Inferior parietal cortex (tissue), 1 donor: ENCODE results near the gene ZBTB7C.
"Not testable (repeated sequence)": the region's sequence is repeated elsewhere in the genome, so short reads cannot be mapped to it uniquely, and the experiment has no call there.

ENCODE experiments used
- DNase-seq: peaks from one replicate; pipeline ENCODE4 v3.0.0-alpha.2; 2016; ENCODE audit errors: extremely low spot score

ZBTB7C gene

DNA sequence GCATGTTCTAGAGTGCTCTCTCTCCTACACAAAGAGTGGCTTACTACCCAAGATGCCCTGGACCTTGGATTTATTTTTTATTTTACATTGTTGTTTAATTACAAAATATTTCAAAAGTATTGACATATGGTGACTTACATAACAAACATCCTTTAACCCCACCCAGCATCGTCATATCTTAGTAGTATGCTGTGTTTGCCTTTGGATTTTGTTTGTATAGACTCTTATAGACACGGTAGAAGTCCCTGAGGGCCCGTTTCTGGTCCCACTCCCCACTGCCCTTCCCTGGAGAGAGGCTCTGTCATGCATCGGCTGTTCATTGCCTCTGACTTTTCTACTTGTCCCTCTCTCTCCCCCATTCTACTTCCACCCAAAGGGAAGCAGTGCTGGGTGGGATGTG, 112.0 kb downstream of the ZBTB7C start:
- DNase-seq, result no peak

DNA sequence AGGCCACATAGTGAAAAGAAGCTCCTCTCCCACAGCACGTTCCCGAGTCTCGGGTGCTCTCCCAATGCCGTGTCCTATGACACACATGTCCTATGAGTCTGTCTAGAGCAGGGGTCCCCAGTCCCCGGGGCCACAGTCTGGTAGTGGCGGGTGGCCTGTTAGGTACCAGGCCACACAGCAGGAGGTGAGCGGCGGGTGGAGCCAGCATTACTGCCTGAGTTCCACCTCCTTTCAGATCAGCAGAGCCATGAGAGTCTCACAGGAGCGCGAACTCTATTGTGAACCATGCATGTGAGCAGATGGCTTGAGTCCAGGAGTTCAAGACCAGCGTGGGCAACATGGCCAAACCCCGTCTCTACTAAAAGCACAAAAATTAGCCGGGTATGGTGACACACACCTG, 112.6 kb downstream of the ZBTB7C start:
- DNase-seq, result no peak

- no peak for DNase-seq
These were observed 113.4 kb downstream of the ZBTB7C start for GRCh38 chr18:48295586-48296311.

GRCh38 chr18:48294899-48295585, 114.1 kb downstream of the ZBTB7C start:
- no peak for DNase-seq

- no peak for DNase-seq
These were observed 115.0 kb downstream of the ZBTB7C start for GRCh38 chr18:48293954-48294898.

GRCh38 chr18:48292782-48293424, 116.3 kb downstream of the ZBTB7C start:
- no peak for DNase-seq

DNA sequence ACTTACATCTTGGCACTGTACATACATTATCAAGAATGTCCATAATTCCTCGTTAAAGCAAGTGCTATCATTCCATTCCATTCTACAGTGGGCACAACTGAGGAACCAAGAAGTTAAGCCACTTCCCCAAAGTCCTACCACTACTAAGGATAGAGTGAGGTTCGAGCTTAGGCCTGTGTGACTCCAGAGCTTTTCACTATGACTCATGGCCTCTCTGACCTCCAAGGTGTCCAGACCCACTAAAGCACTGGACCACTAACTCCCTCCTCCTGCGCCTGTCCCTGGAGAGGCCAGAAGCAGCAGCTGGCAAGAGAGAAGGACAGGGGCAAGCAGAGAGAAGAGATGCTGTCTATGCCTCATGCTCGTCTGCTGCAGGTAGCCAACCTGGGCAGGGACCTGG, 117.0 kb downstream of the ZBTB7C start:
- DNase-seq, result no peak

DNA sequence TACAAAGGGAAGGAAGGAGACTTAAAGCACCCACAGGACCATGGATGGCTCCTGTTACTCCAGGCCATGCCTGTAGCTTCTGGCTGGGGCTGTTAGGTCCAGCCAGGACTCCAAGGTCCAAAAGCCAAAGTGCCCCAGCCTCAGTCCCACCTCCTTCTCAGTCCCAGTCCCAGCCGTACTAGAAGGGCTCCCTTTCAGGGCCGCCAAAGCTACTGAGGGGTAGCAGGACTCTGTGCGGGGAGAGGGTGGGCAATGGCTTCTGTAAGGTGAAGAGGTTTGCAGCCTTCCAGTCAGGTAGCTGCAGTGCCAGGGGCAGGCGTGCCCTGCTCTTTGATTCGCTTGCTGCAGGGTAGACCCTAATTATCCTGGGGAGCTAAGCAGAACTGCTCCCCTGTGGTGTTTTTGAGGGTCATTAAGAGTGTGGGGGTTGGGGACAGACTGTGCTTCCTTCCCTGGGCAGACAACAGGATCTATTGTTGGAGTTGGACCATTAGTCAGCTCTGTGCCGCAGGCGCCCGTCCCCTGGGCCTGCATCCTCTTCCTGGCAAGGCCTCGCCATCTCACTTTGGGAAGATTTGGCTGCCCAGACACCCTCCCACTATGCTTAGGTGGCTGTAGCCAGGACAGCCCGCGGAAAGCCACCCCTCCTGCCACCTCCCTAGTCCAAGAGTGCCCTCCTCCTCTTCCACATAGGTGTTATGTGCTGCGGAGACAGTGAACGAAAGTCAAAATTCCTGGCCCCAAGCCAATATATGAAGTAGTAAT, 118.8 kb downstream of the ZBTB7C start:
- no peak for DNase-seq

- no peak for DNase-seq
These were observed 124.4 kb downstream of the ZBTB7C start for GRCh38 chr18:48284743-48285142.

- not testable (repeated sequence) for DNase-seq
These were observed 125.2 kb downstream of the ZBTB7C start for GRCh38 chr18:48284011-48284410.

GRCh38 chr18:48281460-48281859, 127.7 kb downstream of the ZBTB7C start:
- not testable (repeated sequence) for DNase-seq

DNA sequence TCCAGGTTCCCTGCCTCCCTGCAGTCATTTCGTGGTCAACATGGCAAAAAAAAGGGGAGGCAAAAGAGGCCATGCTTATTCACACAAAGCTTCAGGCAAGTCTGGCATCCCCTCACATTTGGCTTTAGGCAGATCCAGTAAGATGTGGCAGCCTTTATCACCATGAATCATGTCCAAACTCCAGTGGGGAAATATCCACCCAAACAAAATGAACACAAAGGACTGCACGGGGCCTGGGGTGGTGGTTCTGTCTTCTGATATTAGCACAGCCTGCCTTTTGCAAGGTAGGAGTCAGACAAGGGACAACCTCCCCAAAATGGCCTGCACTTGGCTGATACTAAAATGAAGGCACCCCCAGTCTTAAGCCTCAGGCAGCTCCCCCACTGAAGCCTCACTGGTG, 129.9 kb downstream of the ZBTB7C start:
- no peak for DNase-seq

- no peak for DNase-seq
These were observed 131.1 kb downstream of the ZBTB7C start for GRCh38 chr18:48278081-48278480.

GRCh38 chr18:48274301-48274700, 134.9 kb downstream of the ZBTB7C start:
- DNase-seq, result no peak

DNA sequence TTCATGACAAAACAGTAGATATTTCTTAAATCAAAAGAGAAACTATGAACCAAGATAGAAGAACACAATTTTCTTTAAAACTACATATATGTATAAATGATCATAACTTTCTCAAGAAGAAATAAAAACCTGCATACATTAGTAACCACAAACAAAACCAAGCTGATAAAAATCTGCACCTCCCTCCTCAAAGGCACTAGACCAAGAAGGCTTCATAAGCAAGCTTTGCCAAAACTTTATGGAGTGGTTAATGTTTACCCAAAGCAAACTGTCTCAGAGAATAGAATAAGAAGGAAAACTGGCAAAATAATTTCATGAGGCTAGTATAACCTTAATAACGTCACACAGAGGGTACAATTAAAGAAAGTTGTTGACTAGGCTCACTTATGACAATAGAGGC, 138.3 kb downstream of the ZBTB7C start:
- DNase-seq, result no peak

- DNase-seq, result no peak
These were observed 143.9 kb downstream of the ZBTB7C start for GRCh38 chr18:48265328-48265727.

- DNase-seq, result no peak
These were observed 145.0 kb downstream of the ZBTB7C start for GRCh38 chr18:48263914-48264902.

- no peak for DNase-seq
These were observed 145.9 kb downstream of the ZBTB7C start for GRCh38 chr18:48263192-48263853.

DNA sequence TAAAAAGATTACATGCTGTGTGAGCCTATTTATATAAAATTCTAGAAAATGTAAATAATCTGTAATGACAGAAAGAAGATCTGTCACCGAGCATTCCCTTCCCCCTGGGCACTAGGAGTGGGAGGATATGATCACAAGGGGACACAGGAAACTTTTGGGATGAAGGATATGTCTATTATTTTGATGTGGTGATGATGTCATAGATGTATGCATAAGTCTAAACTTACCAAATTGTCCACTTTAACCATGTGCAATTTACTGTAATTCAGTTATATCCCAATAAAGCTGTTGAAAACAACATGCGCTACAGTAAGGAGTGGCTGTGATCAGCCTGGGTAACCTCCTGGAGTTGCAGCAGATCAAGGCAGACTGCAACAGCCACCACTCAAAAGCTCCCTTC, 148.9 kb downstream of the ZBTB7C start:
- DNase-seq, result no peak
